GM19025 (cell line): Measurements from ENCODE around the gene SLC20A1.

Experiments
- ATAC-seq: cut with Tn5 transposase; IDR thresholded peaks from one replicate; pipeline ENCODE4 v1.9.1; 2021; ENCODE audit warnings: mild to moderate bottlenecking, low read depth, moderate library complexity; ENCODE audit not compliant: unreplicated experiment

The SLC20A1 gene

DNA sequence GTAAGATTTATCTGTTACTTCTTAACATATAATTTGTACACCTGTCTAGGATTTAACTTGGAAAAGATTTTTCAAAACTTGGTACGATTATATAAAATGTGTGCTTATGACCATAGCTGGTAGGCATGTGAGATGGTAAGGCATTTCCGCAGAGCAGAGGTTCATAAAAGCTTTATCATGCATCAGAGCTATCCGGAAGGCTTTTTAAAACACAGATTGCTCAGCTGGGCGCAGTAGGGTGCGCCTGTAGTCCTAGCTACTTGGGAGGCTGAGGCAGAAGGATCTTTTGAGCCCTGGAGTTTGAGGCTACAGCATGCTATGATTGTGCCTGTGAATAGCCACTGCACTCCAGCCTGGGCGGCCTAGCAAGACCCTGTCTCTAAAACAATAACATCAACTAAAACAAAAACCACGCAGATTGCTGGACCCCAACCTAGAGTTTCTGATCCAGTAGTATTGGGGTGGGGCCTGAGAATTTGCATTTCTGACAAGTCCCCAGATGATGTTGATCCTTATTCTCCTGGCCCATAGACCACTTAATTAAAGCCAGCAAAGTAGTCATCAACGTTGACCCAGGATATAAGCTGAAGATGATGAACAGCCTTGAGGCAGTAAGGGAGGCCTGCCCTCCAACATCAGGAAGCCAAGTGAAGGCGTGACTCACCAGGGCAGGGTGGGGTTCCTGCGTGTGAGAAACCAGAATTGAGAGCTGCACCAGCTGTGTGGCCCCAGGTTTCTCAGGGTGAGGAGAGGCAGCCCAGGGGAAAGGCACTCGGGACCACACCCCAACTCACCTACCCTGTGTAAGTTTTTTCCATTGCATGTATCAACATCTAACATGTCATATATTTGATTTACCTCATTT lies 21.6 kb upstream of the SLC20A1 start:
- ATAC-seq, result peak; percentile 64

DNA sequence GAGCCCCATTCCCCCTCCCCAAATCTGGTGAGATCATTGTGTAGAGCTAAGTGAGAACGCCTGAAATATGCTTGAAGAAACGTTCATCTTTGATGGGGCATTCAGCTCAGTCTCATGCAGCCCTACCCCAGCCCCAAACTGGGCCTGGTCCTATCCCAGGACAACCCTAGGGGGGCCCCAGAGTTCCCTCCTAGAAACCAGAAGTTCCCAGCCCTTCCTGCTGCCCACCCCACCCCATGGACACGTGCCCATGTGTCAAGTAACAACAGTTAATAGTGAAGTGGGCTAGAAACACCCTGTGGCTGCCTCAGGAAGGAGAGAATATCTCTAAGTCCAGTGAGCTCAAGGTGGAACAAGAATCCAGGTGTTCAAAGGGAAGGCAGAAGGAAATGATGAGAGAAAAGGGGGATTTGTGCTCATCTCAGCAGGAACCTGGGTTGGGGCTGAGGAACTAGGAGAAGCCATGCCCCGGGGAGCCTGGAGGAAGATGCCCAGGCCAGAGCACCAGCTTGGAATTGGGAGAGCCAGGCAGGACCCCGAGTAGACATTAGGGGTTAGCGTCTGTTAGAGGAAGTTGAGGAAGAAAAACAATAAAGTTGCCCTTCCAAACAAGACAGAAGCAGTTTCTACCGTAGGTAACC lies 20.1 kb upstream of the SLC20A1 start:
- no peak for ATAC-seq

DNA sequence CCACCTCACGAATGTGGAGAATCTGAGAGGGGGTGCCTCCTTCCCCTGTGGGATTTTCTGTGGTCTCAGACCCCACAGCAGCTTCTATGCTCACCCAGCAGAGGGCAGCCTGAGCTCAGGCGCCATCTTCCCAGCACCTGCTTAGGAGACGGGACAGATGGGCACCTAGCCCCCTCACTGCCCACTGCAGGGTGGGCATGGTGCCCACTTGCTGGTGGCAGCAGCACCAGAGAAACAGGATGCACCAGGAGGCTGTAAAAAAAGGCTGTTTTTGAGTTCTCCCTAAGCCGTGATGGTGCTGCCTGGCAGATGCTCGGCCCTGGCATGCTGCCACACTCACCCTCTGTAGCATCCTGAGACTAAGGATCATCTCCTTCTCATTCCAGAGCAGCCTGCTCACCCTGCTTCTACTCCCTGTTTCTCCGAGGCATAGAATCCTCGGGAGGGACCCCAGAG lies 19.1 kb upstream of the SLC20A1 start:
- ATAC-seq, result no peak

DNA sequence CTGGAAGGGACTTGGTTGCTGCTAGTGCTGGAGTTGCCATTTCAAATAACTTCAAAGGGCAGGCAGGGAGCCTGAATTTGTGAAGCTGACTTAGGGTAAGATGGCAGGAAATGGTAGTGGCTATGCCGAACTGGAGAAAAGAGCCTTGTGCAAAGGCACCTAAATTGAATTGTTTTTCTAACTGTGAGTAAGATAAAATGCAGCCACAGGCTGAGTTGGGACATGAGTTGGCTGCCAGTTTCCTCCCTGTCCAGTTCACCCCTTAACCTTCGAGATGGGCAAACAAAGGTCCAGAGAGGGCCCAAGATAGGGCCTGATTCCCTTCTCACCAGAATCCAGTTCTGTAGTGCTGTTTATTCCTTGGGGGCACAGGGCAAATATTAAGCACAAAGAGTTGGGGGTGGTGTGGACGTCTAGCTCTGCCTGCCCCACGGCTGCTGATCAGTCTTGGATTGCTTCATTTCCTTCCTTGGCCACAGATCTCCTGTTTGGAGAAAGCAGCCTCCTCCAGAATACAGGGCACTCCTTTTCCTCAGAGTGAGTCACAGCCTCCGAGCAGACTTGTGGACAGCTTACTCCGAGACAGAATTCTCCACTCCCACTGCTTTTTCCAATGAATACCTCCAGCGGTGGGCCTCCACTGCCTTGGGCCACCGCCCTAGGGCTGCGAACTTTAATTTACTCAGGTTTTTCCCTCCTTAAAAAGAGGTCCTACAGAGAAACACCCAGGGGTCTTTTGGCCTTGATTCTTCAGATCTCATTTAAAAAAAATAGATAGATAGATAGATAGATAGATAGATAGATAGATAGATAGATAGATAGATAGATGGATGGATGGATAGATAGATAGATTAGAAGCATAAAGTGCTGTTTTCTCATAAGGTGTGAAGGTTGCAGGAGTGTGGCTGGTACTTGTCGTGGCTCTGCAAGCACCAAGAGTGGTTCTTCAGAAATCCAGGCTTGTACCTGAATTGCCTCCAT lies 18.4 kb upstream of the SLC20A1 start:
- ATAC-seq, result no peak

DNA sequence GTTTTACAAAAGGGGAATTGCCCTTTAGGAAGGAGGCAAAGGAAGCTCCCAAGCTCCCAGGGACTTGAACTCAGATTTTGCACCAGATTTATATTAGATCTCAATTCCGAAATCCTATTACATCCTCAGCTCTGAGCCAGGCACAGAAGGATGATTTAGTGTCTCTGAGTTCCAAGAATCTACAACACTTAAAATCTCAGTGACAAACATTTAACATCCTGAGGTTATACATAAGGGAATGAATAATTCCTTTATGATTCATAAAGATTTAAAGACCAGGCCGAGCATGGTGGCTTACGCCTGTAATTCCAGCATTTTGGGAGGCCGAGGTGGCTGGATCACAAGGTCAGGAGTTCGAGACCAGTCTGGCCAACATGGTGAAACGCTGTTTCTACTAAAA lies 16.5 kb upstream of the SLC20A1 start:
- ATAC-seq, result no peak

DNA sequence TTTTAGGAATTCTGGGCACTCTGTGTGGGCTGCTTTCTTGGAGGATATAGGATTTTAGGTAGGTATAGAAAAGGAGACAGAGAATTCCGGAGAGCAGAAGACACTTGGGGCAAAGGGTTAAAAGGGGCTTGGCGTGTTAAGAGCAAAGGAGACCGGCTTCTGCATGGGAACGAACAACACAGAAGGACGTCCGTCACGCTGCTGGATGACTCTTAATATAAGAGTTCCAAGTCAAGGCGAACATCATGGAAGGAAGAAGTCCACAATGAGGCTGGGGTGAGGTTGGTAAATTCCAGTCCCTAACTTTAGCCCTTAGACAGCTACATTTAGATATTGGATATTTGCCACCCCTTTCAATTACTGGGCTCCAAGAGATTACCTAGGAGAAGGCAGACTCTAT lies 15.9 kb upstream of the SLC20A1 start:
- no peak for ATAC-seq

DNA sequence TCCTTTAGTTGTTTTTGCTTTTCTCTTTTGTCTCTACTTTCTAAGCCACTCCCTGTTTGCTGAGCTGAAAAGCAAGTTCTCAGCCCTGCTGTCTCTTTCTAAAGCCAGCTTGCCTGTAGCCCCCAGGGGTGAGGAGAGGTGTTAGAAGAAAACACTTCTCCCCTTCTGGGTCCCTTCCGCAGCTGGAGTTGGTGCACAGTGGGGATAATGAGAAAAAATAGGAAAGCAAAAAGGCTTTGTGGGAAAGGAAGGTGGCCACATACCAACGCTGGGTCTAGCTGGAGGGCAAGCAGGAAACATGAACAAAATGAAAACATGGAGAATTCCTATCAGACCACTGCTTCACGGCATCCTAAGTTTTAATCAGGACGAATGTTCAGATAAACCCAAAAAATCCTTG lies 15.5 kb upstream of the SLC20A1 start:
- no peak for ATAC-seq

DNA sequence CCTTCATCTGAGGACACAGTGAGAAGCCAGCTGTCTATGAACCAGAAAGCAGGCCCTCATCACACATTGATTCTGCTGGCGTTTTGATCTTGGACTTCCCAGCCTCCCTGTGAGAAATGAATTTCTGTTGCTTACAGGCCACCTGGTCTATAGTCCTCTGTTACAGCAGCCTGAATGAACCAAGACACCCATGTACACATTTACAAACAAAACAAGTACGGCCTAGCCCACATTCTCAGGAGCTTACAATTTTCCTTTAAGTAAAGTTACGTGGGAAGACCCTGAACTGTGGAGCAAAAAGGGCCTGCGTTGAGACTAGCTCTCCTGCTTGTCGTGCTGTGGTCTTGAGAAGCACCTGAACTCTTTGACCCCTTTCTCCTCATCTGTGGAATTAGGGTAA lies 12.0 kb upstream of the SLC20A1 start:
- no peak for ATAC-seq

DNA sequence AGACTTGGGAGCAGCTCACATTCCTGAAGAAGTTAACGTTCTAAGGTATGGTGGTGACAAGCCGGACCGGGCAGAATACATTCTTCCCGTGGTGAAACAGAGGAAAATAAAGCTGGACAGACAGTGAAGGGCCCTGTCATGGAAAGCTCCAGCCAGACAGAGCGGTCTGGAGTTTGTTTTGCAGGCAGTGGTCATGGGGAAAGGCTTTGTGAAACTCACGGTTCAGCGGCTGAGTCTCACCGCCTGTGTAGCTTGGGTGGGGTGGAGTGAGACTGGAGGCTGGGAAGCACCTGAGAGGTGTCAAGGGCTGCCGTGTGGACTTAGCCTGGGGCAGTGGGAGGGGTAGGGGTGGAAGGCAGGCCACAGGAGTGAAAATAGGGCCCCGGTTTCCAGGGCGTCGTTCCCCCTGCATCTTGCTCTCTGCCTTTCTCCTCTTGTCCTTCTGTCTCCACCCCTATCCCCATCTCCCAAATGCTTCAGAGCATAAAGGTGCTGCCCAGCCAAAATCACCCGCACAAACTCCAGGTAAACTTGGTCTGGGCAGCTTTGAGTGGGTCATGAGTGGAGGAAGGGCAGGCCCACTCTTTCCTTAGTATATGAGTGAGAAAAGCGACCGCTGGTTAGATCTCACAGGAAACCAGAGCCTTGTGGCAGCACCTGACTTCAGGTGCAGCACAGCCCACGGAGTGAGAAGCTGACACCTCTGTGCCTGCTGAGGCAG lies 11.4 kb upstream of the SLC20A1 start:
- ATAC-seq, result no peak

DNA sequence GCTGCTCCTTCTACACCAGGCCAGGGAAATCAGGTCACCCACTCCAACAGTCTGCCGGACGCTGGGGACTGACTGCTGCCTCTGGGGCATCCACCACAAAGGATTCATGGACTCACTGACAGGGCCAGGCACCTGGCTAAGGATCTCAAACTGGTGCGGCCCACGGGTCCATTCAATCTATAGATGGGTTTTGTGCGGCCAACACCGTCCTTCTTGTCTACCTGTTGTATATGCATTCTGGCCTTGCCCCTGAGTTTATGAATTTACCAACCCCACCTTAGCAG lies 10.9 kb upstream of the SLC20A1 start:
- ATAC-seq, result no peak

DNA sequence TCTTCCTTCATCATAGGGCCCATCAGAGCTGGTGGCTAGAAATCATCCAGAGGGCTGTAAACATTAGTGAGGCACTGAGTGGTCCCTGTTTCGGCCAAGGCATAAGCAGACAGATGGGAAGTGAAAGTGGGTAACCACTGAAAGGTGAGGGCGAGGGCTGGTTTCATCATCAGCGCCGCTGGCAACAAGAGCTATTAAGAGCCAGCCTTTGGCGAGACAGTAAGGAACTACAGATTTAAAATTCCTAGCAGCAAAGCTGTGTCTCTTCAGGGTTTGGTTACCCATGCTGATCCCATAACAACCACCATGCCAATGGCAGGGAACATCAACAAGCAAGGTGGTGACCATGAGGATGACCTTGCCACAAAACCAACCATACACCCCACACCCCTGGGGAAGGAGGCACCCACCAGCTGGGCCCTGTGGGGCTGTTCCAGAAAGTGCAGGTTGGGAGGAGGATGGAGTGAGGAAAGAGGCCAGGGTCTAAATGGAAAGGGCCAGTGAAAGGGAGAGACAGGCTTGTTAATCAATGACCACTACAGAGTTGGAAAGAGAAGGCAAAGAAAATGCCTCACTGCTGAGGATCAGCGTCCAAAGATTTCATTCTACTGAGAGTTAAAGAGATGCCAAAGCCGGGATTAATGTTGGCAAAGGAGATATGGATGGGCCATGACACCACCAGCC lies 9.0 kb upstream of the SLC20A1 start:
- ATAC-seq, result peak; percentile 95

DNA sequence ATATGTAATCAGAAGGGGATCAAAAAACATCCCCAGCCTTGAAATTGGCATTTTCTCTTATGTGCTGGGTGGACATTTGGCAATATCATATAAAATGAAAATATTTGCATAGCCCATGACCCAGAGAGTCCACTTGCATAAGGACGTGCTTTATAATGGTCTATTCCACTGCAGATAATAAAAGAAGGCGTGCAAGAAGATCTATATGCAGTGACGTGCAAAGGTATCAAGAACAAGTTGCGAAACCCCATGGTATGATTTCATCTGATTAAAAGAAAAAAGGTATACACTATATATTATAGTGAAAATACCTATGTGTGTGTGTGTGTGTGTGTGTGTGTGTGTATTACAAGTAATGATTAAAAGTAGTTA lies 8.5 kb upstream of the SLC20A1 start:
- ATAC-seq, result no peak

DNA sequence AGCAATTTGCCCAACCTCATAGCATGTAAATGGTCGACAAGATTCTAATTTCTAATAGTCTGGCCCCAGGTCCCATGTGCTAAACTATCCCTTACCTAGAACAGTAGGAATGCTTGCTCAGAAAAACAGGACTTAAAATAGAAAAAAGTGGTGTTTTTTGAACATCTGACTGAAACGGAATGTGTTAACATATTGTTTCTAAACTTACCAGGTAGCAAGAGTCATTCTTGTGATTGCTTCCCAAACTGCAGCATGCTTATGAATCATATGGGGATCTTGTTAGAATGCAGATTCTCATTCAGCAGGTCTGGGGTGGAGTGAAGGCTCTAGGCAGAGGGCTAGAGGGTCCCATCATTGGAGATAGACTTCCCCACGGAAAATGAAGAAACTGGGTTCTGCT lies 5.8 kb upstream of the SLC20A1 start:
- ATAC-seq, result no peak

DNA sequence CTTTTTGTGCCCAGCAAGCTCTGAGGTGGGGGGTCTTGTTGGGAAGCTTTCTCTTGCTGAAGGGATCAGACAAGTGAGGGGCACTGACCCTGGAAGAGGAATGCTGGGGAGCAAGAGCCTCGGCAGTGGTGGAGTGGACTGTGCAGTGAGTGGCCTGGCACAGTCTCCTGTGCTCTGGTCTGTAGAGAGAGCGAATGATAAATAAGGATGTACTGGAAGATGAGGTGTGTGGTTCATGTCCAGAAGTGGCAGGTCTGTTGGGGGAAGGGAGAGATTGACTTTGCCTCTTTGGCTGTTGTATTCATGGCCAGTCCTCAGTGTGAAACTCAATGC lies 5.3 kb upstream of the SLC20A1 start:
- no peak for ATAC-seq

DNA sequence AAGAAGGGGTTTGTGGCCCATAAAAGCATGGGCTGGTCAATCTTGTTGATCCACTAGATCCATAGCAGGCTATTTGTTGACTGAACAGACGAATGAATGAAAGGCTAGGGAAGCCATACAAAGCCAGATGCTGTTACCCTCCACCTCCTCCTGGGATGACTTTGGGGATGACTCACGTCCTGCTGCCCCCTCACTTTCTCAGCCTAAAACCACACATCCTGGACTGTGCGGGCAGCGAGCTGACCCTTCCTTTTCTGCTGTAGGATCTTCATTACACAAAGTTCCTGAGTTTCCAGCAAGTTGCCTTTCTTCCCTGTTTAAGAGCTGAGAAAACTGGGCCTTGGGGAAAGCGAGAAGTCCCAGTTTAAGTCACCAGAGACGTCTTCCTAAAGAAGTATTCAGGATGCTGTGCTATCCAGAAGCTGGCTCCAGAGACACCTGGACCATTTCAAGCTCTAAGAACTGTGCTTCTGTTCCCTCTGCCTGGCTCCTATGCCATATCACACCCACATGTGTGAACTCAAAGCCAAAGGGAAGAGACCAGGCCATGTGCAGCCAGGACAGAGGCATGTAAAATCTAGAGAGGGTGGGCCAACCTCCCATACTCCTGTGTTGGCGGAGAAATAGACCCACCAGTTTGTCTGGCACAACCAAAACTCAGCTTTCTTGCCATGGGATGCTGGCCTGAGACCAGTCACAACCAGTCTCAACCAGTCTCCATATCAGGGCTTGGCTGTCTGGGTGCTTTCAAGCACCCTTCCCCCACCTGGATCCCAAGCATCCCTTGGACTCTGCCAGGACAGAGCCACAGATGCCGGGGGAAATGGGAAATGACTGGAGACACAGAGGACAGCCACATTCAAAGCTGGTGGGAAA lies 4.7 kb upstream of the SLC20A1 start:
- ATAC-seq, result no peak

DNA sequence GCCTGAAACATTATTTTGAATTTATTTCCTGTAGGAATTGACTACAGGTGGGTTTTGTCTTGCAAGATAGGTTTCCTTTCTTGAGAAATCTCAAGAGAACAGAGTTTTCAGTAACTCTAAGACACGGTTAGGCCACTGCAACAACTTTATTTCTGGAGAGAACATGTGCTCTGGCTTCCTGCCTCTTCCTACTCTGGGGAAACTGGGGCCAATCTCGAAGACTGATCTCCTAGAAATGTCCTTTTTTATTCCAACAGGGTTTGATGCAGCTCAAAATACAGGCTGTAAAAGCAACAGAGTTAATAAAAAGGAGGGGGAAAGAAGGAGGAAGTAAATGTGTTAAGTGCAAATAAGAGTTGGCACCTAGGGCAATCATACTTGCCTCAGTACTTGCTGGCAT lies 4.0 kb upstream of the SLC20A1 start:
- no peak for ATAC-seq

DNA sequence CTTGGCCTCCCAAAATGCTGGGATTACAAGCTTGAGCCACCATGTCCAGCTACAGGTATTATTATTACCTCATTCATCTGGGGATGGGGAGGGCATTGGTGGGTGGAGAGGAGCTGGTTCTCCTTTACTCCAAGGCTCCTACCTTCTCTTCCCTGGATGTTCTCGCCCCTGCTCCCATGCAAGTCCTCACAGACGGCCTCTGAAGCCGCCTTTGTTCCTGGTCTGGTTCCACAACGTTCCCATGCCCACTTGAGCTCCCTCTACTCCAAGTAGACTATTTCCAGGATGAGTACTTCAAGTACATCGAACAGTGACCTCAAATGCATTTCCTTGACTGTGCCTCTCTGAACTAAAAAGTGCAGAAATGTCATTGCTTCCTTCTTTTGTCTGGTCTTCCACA lies 3.2 kb upstream of the SLC20A1 start:
- ATAC-seq, result no peak

DNA sequence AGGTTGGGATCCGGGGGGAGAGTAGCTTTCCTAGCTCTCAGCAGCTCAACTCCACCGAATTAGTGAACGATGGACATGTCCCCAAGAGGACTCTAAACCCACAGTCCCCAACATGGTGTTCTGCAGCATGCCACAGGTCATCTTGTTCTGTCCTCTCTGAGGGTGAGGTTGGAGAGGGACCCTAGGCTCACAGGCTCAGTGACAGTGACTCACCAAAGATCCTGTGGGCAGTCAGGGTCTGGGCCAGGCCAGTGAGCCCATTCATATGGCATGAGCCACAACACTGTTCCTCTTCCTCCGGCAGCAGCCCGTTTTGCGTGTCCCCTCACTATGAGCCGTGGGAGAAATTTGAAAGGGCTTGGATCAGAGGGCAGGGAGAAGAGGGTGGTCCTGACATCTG lies 2.8 kb upstream of the SLC20A1 start:
- no peak for ATAC-seq

DNA sequence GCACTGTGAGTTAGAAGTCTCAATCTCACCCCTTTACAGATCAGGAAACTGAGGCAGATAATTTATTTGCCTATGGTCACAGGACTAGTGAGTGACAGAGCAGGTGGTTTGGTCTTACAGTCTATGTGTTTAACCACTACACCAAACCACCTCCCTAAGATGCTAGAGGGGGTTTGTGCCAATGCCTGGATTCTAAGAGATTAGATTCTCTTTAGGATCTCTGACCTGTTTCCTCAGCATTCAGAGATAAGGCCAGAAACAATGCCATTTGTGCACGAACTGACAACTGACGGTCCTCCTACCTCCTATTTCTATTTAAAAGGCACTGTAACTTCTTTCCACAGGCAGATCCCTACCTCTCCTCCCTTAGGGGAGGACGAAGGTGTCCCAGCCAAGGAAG lies 2.3 kb upstream of the SLC20A1 start:
- no peak for ATAC-seq
